HG03571 (cell line): ENCODE measurements around the gene C11orf86.
"Not testable (repeated sequence)": the region's sequence is repeated elsewhere in the genome, so short reads cannot be mapped to it uniquely, and the experiment has no call there.

Experiments
- ATAC-seq: cut with Tn5 transposase; IDR thresholded peaks from one replicate; pipeline ENCODE4 v1.9.1; 2021; ENCODE audit not compliant: unreplicated experiment

The C11orf86 gene

GRCh38 chr11:66987924-66988637 lies 13.0 kb downstream of the C11orf86 start:
- ATAC-seq, result no peak

DNA sequence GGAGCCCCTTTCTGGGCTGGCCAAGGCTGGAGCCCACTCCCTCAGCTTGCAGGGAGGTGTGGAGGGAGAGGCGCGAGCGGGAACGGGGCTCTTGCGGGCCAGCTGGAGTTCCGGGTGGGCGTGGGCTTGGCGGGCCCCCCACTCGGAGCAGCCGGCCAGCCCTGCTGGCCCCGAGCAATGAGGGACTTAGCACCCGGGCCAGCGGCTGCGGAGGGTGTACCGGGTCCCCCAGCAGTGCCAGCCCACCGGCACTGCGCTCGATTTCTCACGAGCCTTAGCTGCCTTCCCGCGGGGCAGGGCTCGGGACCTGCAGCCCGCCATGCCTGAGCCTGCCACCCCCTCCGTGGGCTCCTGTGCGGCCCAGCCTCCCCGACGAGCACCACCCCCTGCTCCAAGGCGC lies 13.6 kb downstream of the C11orf86 start:
- not testable (repeated sequence) for ATAC-seq

DNA sequence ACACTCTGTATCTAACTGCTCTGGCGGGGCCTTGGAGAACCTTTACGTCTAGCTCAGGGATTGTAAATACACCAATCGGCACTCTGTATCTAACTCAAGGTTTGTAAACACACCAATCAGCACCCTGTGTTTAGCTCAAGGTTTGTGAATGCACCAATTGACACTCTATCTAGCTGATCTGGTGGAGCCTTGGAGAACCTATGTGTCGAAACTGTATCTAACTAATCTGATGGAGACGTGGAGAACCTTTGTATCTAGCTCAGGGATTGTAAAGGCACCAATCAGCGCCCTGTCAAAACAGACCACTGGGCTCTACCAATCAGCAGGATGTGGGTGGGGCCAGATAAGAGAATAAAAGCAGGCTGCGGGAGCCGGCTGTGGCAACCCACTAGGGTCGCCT lies 14.3 kb downstream of the C11orf86 start:
- ATAC-seq, result not testable (repeated sequence)

DNA sequence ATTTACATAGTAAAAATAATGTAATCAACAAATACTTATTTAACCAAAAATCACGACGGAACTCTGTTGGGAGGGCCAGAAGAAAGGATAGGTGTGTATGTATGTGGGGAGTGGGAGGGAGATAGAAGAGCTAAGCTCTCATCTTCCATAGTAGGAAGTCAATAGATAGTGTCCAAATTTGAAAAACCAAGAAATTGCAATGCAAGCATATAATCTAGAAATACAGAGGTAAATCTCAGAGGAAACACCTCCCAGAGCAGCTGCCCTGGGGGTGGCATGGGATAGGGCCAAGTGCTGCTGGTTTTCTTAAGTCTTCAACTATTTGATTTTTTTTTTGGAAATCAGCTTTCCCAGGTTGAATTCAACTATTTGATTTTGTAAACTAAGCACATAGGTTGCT lies 16.9 kb downstream of the C11orf86 start:
- no peak for ATAC-seq

DNA sequence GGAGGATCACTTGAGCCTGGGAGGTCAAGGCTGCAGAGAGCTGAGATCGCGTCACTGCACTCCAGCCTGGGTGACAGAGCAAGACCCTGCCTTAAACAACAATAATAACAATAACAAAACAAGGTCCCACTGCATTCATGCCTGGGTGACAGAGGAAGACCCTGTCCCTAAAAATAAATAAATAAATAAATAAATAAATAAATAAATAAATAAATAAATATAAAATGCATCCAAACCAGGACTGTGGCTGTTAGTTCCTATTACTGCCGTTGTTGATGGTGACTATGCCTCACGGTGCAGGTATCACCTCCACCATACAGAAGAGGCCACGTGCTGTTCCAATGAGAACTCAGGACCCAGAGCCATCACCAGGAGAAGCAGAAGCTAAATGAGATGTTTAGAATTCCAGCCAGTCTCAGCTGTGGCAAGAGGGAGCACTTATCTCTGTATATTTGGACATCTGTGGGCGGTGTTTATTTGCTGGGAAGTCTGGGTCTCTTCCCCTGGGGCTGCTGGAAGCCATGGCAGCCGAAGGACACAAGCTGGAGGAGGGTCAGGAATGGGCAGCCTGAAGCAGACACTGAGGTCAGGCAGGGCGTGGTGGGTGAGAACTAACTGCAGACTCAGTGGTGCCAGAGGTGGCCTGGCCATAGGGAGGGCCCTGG lies 21.6 kb downstream of the C11orf86 start:
- no peak for ATAC-seq

DNA sequence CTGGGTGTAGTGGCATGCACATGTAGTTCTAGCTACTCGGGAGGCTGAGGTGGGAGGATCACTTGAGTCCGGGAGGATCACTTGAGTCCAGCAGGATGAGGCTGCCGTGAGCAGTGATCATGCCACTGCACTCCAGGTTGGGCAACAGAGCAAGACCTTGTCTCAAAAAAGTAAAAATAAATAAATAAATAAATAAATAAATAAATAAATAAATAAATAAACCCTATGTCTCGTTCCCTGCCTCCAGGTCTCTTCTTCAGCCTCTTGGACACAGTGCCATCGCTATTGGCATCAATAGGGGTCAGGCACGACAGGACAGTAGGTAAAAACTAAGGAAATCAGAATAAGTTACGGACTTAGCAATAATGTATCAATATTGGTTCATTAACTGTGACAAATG lies 24.5 kb downstream of the C11orf86 start:
- no peak for ATAC-seq

DNA sequence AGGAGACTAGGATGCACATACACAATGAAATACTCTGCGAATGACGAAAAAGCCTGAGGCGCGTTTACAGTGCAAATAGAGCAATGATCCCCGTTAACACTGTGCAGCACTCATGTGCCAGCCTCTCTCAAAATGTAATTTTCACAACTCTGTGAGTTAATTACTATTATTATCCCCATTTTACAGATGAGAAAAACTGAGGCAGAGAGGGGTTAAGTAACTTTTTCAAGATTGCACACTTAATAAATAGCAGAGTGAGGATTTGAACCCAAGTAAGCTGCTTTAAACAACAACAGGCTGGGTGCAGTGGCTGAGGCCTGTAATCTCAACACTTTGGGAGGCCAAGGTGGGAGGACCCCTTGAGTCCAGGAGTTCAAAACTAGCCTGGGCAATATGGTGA lies 26.2 kb downstream of the C11orf86 start:
- ATAC-seq, result no peak

DNA sequence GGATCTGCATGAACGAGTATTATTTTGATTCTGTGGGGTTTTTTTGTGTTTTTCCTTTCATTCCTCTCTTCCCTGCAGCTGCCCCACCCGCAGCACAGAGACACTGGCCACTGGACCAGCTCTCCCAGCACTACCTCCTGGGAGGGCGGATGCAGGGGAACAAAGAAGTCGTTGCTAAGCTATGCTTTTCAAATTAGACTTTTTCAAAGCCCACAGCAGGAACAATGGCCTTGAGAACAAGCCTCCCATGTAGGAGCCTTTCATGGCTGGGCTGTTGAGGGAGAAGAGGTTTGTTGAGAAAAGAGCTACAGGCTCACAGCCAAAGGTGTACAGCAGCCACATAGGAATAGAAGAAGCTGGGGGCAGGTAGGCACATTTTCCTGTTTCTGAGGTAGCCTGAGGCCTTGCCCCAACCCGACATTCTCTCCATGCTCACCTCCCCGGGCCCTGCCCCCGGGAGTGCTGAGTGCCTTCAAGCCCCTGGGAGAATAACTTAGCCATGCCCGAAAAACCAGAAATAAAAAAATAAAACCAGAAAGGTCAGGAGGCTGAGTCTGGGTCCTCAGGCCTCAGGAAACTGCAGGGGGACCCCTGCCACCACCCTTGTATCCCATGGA lies 27.3 kb downstream of the C11orf86 start:
- no peak for ATAC-seq

- no peak for ATAC-seq
These were observed 27.9 kb downstream of the C11orf86 start for GRCh38 chr11:67002921-67003411.

GRCh38 chr11:67005200-67005599 lies 30.1 kb downstream of the C11orf86 start:
- not testable (repeated sequence) for ATAC-seq

DNA sequence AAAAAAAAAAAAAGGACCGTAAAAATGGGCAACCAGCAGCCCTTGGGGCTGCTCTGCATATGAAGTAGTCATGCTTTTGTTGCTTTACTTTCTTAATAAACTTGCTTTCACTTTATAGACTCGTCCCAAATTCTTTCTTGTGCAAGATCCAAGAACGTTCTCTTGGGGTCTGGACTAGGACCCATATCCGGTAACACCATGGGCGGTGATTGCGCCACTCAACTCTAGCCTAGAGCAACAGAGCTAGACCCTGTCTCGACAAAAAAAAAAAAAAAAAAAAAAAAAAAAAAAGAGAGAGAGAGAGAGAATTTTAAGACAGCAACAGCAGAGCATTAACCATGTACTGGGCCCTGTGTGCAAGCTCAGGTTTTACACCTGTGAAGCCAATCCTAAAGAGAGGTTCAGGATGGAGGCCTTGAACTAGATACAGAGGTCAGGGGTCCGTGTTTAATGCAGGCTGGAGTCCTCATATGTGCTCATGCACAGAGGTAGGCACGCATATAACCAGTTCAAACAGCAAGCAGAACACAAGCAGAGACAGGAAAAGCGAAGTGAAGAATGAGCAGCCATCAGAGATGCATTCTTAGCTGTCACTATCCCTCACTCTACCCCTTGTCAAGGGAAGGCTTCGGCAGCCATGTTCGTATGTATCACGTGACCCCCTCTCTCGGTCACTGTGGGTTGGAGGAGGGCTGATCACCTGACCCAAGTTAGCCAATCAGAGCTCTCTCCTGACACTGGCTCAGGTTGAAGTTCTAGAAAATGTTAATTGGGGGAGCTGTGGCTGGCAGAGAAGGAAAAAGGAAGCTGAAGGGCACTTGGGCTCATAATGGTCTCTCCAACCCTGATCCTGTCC lies 31.2 kb downstream of the C11orf86 start:
- ATAC-seq, result no peak

- ATAC-seq, result no peak
These were observed 32.0 kb downstream of the C11orf86 start for GRCh38 chr11:67007126-67007525.

DNA sequence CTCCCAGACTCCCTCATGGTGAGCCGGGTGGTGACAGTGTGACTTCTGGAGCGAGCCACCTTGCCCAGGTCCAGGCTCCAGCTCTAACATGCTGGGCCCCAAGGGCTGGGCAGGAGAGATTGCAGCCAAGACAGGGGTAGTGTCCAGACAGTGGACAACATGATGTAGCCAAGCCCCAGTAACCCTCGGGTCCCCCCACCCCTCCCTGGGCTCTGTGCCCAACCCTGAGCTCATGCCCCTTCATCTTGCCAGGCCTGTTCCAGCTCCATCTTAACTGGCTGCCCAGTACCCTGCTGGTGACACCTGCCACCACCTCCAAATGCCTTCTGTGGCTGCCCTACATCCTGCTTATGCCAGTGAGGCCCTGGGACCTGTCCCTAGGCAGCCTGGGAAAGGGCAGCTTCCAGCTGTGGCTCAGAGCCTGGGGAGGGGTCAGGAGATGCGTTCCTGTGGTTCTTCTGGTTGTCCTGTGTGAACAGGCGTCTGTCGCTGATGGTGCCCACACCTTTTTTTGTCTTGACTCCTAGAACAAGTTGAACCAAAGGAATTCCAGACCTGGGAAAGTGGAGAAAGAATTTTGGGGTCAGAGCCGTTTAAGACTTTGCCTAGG lies 35.3 kb downstream of the C11orf86 start:
- ATAC-seq, result no peak

GRCh38 chr11:67013511-67014045 lies 38.5 kb downstream of the C11orf86 start:
- no peak for ATAC-seq

GRCh38 chr11:67014343-67014742 lies 39.2 kb downstream of the C11orf86 start:
- no peak for ATAC-seq

GRCh38 chr11:67015048-67015447 lies 39.9 kb downstream of the C11orf86 start:
- ATAC-seq, result no peak

DNA sequence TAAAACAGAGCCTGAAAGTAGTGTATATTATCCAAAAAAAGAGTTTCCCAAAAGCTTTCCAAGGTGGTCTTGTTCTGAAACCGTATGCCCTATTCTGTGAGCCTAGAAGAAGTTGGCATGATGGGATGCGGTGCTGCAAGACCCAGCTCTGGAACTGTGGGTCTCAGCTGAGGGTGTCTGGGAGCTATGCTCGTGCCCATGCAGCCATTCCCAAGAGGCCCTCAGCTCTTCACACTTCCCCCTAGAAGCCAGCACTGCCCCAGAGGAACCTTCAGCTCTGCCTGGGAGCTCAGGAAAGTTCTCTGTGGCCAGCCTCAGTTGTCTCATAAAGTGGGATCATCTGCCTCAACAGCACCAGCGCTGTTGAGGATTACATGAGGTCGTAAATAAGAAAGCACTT lies 41.4 kb downstream of the C11orf86 start:
- no peak for ATAC-seq

GRCh38 chr11:67020949-67021348 lies 45.8 kb downstream of the C11orf86 start:
- no peak for ATAC-seq

DNA sequence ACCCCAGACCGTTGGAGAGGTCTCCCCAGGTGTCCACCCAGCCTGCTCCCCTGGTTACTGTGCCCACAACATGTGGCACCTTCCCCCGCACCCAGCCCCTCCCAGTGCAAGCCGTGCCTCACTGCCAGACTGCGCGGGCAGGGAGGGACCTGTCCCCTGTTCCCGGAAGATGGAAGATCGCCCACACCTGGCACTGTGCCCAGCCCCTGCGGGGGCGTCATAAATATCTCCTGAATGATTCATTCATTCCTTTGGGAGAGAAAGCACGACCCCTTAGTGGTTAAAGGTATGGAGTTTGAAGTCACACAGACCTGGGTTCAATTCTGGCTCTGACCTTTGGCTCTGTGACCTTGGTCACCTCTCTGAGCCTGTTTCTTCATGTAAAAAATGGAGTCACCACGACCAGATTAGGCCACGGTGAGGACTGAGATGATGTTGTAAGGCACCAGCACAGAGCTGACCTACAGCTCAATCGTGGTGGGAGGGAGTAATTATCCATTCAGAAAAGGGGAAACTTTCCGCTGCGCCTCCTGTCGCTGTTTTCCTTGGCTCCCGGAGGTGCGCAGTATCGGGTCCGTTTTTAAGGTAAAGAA lies 47.3 kb downstream of the C11orf86 start:
- ATAC-seq, result no peak
